HG03159 (cell line): Measurements from ENCODE around the gene SEPHS2.
"Not testable (repeated sequence)": the region's sequence is repeated elsewhere in the genome, so short reads cannot be mapped to it uniquely, and the experiment has no call there.

Experiments used
- ATAC-seq: cut with Tn5 transposase; IDR thresholded peaks from one replicate; pipeline ENCODE4 v1.9.1; 2021; ENCODE audit warnings: mild to moderate bottlenecking, moderate library complexity; ENCODE audit not compliant: unreplicated experiment

The SEPHS2 gene

DNA sequence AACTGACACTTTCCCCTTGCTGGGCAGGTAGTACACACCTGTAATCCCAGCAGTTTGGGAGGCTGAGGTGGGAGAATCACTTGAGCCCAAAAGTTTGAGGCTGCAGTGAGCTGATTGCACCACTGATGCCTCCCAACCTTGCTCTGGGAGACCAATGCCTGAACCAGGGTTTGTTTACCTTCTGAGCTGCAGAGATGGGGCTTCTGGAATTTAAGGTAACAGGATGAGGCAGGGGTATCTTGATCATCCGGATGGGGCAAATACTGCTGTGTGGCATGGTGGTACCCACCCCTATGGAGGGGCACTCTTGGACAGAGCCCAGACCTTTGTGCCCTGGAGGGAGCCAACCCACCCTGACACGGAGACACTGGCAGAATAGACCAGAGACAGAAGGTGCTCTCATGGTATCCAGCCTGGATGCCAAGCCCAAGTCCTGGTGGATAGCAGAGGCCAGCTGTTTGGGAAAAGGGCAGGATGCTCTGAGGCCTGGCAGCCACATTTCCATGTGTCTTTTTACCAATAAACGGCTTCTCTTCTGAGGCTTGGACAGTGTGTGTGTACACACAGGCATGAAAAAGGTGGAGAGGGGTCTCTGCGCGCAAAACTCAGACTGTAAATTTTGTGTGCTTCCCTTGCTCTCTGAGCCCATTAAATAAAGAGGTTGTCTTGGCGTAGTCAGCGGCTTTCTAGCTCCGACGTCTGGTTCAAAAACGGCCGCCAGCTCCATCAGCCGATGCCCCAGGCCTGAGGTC lies 46.1 kb downstream of the SEPHS2 start:
- ATAC-seq, result no peak

DNA sequence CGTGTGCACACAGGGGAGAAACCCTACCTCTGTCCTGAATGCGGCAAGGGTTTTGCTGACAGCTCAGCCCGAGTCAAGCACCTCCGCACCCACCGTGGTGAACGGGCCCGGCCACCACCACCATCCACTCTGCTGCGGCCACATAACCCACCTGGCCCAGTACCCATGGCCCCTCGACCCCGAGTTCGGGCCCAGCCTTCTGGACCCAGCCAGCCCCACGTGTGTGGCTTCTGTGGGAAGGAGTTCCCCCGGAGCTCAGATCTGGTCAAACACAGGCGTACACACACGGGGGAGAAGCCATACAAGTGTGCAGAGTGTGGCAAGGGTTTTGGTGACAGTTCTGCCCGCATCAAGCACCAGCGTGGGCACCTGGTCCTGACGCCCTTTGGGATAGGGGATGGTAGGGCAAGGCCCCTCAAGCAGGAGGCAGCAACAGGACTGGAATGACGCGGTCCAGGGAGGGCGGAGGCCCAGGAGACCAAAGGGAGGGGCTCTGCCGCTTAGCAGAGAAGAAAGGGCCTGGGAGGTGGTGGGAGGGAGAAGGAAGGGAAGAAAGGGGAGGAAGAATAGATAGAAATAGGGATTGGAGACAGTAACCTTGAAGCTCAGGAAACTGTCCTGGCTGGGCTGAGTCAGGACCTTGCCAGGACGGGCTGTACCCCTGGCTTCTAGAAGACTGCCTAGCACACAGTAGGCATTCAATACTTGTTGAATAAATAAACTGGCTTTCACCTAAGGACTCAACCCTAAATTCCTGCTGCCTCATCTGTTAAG lies 46.8 kb downstream of the SEPHS2 start:
- ATAC-seq, result no peak

DNA sequence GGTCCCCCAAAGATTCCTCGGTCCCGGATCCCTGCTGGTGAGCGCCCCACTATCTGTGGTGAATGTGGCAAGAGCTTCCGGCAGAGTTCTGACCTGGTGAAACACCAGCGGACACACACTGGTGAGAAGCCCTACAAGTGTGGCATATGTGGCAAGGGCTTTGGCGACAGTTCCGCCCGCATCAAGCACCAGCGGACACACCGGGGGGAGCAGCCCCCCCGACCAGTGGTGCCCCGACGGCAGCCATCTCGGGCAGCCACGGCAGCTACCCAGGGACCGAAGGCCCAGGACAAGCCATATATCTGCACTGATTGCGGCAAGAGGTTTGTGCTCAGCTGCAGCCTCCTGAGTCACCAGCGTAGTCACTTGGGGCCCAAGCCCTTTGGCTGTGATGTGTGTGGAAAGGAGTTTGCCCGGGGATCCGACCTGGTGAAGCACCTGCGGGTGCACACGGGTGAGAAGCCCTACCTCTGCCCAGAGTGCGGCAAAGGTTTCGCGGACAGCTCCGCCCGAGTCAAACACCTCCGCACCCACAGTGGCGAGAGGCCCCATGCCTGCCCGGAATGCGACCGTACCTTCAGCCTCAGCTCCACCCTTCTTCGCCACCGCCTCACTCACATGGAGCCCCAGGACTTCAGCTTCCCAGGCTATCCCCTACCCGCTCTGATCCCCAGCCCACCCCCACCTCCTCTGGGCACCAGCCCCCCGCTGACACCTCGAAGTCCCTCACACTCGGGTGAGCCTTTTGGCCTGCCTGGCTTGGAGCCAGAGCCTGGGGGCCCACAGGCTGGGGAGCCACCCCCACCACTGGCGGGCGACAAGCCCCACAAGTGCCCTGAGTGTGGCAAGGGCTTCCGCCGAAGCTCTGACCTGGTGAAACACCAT lies 47.7 kb downstream of the SEPHS2 start:
- no peak for ATAC-seq

DNA sequence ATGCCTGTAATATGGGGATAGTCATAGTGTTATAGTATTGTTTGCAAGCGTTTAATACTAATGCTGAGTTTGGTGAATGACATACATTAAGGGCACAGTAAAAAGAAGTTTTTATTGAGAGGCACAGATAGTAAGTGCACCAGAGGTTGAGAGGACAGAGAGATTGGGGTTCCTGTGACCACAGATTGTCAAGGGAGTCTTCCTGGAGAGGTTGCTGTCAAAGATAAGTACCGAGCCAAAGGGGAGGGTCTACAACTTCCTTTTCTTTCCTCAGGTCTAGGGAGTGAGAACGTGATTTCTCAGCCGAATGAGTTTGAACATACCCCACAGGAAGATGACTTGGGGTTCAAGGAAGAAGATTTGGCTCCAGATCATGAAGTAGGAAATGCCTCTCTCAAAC lies 48.6 kb downstream of the SEPHS2 start:
- no peak for ATAC-seq

DNA sequence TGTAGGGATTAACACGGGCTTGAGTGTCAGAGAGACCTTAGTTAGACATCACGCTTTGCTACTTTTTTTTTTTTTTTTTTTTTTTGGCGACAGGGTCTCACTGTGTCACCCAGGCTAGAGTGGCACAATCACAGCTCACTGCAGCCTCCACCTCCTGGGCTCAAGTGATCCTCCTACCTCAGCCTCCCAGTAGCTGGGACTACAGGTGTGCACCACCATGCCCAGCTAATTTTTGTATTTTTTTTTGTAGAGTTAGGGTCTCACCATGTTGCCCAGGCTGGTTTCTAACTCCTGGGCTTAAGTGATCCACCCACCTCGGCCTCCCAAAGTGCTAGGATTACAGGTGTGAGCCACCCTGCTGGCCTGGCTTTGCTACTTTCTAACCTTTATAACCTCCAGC lies 49.0 kb downstream of the SEPHS2 start:
- not testable (repeated sequence) for ATAC-seq

DNA sequence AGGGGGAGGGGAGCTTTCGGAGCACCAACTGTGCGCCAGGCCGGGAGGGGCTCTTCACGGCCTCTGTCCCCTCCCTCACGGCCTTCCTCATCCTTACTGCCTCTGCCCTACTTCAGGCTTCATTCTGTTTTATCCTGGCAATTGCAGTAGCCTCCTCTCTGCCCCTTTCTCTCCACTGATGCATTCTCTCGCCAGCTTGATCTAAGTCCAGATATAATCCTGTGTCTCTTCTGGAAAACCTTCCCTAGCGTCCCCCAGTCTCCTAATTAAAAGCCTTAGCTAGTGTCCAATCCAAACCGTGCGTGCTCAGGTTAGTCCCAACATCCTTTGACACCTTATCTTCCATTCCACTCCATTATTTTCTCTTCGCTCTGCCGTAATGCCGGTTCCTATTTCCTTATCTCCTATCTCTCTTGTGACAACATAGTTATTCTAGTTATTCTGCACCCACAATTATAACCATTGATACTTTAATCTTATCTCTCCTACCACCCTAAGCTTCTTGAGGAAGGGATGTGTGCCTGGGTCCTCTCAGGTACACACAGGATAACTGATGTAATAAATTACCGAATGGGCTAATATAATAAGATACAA lies 49.6 kb downstream of the SEPHS2 start:
- ATAC-seq, result no peak

DNA sequence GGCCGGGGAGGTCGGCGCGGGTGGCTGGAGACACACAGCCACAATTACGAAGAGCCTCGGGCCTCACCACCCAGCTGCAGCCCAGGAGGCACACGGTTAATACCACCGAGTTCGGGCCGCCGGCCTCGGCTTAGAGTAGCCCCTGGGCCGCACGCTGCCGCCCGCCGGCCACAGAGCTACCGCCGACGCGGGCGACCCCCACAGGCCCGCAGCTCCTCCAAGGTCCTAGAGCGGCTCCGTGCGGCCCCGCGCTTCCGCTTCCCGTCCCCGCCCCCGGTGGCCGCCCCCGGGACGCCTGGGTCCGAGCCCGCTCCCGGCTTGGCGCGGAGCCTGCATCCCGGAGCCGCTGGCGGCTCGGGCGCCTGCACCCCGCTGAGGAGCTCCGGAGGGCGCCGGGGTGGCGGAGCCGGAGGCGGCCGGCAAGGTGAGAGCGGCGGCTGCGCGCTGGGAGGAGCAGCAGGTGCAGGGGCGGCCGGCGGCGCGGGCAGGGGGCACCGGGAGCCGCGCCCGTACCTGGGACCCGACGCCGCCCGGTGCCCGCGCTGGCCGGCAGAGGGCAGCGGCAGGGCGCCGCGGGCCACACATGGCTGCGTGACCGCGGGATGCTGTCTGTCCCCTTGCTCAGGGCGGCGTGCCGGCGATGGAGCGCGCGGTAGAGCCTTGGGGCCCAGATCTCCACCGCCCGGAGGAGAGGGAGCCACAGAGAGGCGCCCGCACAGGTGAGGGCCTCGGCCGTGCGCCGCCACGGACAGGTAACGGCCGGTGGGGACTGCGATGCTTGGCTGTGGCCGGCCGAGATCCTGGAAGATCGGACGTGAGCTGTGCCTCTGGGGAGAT lies 50.3 kb downstream of the SEPHS2 start, which contains the start of gene ZNF48:
ZNF48 (plus strand) TSS at position 266 of the 837 bp plus-strand sequence; CDS start at position 641, 375 bp downstream.
- ATAC-seq, result peak; percentile 65

DNA sequence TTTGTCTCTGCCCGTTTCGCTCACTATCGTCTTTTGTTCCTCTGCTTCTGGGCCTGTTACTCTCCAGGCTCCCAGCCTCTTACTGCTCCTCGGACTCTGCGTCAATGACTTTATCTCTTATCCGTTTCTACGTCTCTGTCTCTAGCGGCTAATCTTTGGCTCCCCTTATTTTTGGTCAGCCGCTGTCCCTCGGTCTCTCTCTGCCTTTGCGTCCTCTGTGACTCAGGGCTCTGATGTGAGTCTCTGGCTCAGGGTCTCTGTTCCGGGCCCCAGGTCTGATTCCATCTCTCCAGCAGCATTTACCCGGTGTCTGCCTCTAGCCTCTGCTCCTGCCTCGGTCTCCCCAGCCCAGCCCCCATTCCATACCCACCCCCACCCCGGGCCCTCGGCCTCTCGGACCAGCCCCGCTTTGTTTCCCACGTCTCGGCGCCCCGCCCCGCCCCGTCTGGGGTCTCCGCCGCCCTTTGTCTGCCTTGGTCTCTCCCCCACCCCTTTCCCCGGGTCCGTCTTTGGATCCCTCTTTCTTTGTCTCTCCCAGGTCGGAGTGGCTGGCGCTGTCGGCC lies 51.0 kb downstream of the SEPHS2 start:
- ATAC-seq, result no peak
